Astrocyte of the spinal cord (primary cell): ENCODE results near the gene ERLEC1.

Experiments
- DNase-seq: peaks from one replicate; pipeline ENCODE4 v3.0.0; 2011; ENCODE audit warnings: low read depth, low spot score
- H3K4me3 ChIP-seq: 2 replicates; pipeline ENCODE4 v1.5.1; 2011; ENCODE audit warnings: low read depth, mild to moderate bottlenecking, low read length, moderate library complexity
- in situ Hi-C: cut with HindIII; loops from 2 replicates; pipeline ENCODE4 v1.10.0; 2017; ENCODE audit warnings: low sequenced_read_pairs
- TF ChIP-seq, protein P1 (sequence below): IDR thresholded peaks from 2 replicates; pipeline ENCODE4 v1.5.1; 2012; ENCODE audit warnings: low read depth, mild to moderate bottlenecking, low read length, inconsistent platforms

ERLEC1 gene

DNA sequence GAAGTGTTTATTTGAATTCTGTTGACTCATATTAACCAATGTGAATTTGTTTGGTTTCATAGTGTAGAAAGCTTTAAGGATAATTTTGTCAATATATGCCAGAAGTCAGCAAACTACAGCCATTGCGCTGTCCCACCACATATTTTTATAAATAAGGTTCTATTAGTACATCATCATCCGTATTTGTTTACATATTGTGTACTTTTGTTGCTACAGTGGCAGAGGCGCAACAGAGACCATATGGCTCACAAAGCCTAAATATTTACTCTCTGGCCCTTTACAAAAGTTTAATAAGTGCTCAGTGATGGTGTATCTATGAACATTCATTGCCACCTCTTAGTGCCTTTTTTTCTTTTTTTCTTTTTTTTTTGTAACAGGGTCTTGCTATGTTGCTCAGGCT lies 6.4 kb downstream of the ERLEC1 start:
- TF ChIP-seq, protein P1, sequence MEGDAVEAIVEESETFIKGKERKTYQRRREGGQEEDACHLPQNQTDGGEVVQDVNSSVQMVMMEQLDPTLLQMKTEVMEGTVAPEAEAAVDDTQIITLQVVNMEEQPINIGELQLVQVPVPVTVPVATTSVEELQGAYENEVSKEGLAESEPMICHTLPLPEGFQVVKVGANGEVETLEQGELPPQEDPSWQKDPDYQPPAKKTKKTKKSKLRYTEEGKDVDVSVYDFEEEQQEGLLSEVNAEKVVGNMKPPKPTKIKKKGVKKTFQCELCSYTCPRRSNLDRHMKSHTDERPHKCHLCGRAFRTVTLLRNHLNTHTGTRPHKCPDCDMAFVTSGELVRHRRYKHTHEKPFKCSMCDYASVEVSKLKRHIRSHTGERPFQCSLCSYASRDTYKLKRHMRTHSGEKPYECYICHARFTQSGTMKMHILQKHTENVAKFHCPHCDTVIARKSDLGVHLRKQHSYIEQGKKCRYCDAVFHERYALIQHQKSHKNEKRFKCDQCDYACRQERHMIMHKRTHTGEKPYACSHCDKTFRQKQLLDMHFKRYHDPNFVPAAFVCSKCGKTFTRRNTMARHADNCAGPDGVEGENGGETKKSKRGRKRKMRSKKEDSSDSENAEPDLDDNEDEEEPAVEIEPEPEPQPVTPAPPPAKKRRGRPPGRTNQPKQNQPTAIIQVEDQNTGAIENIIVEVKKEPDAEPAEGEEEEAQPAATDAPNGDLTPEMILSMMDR = no peak
- in situ Hi-C loops = no loop called here
- no peak overlapping the region for H3K4me3 ChIP-seq
- DNase-seq = no peak

DNA sequence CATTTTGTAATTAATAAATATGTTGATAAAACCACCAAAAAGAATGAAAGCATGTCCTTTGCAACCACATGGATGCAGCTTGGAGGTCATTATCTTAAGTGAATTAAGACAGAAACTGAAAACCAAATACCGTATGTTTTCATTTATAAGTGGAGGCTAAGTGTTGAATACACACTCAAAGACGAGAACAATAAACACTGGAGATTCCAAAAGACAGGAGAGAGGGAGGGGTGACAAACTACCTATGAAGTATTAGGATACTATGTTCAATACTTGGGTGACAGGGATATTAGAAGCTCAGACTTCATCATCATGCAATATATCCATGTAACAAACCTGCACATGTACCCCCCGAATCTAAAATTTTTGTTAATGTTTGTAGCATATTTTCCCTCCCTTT lies 7.0 kb downstream of the ERLEC1 start:
- TF ChIP-seq, protein P1 = no peak
- H3K4me3 ChIP-seq = no peak overlapping the region
- in situ Hi-C loops = no loop called here
- DNase-seq = no peak

GRCh38 chr2:53801547-53801946 lies 14.7 kb downstream of the ERLEC1 start:
- DNase-seq = no peak
- in situ Hi-C loops = no loop called here
- TF ChIP-seq, protein P1 = no peak
- H3K4me3 ChIP-seq = no peak overlapping the region

GRCh38 chr2:53802617-53803151 lies 15.8 kb downstream of the ERLEC1 start:
- H3K4me3 ChIP-seq = no peak overlapping the region
- TF ChIP-seq, protein P1 = no peak
- no peak for DNase-seq
- in situ Hi-C loops = no loop called here

DNA sequence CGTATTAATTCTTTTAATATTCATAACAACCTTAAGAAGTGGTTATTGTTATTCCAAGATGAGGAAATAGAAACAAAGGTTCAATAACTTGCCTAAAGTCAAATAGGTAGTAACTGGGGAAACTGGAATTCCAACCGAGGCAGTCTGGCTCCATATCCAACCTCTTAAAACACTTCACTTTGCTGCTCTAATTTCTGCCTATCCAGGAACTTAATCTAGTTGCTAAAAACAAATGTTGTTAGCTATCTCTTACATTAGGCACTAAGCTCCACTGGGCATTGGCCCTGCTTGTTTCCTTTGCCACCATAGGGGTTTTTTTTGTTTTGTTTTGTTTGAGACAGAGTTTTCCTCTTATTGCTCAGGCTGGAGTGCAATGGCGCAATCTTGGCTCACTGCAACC lies 24.8 kb downstream of the ERLEC1 start:
- TF ChIP-seq, protein P1 = no peak
- no peak for DNase-seq
- no peak overlapping the region for H3K4me3 ChIP-seq
- in situ Hi-C loops = no loop called here

DNA sequence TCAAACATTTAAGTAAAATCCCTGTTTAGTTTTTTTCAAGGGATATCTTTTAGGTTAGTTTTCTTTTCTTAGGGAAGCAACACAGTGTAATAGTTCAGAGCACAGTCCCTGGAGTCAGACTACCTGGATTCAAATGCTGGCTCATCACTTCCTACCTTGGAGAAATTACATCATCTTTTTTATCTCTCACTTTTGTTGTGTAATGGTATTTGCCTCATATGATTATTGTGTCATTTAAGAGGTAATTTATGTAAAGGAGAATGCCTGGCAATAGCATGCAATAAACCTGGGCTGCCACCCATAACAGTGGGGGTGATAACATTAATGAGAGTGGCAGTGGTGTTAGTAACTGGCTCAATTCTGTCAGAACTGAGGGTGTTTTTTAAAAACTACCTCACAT lies 26.3 kb downstream of the ERLEC1 start:
- no peak for DNase-seq
- in situ Hi-C loops = no loop called here
- H3K4me3 ChIP-seq = no peak overlapping the region
- TF ChIP-seq, protein P1 = no peak
